HG03139 (cell line): ENCODE measurements around the gene KRTAP4-3.
"Not testable (repeated sequence)": the region's sequence is repeated elsewhere in the genome, so short reads cannot be mapped to it uniquely, and the experiment has no call there.

Source experiments
- ATAC-seq: cut with Tn5 transposase; IDR thresholded peaks from one replicate; pipeline ENCODE4 v1.9.1; 2021; ENCODE audit not compliant: unreplicated experiment

The KRTAP4-3 gene

DNA sequence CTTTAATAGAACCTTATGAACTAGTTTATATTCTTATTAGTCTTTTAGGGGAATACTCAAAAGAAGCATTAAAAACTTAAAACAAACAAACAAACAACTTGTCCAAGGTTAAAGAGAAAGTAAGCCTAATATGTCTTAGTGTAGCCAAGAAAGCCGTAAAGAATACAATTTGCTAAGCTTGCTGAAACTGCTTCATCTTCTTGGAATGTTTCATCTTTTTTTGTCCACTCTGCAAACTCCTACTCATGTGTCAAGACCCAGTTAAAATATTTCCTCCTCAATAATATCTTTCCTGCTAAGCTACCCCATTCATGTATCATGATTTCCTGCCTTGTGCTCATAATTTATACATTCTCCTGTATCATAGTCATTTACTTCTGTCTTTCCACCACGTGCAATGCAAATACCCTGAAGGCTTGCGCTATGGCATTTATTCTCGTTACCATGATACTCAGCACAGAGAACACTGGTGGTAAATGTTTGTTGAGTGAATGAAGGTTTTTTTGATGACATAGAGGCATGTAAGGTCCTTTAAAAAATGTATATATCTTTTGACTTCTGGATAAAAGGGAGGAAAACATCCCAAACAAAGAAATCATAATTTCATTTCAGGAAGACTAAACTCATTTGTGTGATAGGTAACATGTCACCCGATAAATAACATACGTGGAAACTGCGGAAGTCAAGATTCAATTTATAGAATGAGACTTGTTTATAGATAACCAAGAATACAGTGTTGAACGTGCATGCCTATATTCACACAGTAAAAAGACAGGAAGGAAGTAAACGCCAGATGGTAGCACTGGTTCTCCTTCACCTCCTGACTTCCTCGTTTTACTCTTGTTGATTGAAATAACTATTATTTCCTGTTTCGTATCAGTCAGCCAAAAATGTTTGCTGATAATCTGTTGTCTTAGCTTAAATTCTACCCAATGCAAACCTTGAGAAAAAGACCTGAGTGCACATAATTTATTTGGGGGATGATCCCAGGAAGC lies 48.0 kb downstream of the KRTAP4-3 start:
- not testable (repeated sequence) for ATAC-seq

DNA sequence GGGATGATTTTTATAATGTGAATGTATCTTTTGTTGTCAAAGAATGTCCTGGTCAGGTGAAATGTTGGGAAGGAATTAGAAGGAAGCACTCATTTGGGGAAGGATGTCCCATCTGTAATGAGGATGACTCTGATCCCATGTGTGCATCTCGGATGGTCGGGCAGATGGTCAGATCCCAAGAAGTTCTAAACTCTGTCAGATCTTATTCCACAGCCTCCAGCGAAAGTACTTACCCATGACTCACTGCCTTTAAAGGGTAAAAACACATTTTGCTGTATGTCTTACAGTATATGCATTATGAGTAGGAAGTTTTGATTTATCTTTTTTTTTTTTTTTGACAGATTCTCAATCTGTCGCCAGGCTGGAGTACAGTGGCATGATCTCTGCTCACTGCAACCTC lies 49.3 kb downstream of the KRTAP4-3 start:
- ATAC-seq: no peak

DNA sequence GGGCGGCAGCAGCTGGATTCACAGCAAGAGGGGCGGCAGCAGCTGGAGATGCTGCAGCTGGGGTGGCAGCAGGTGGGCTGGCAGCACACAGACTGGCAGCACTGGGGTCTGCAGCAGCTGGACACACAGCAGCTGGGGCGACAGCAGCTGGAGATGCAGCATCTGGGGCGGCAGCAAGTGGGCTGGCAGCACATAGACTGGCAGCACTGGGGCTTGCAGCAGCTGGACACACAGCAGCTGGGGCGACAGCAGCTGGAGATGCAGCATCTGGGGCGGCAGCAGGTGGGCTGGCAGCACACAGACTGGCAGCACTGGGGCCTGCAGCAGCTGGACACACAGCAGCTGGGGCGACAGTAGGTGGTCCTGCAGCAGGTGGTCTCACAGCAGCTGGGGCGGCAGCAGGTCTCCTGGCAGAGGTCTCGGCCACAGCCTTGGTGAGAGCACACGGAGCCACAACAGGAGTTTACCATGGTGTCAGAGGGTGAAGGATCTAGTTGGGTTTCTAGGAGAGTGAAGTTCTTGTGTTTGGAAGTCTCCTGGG lies 50.1 kb downstream of the KRTAP4-3 start, which contains the start of gene KRTAP4-11:
Gene KRTAP4-11 (minus strand): TSS at position 528 of the 541 bp plus-strand sequence. CDS start 58 bp downstream, at position 470.
- ATAC-seq: not testable (repeated sequence)
